GM06990 (cell line): ENCODE data around the gene SLC9A8.

ENCODE experiments used
- DNase-seq: peaks from one replicate; pipeline ENCODE4 v3.0.0-alpha.2; 2011; ENCODE audit not compliant: insufficient read length; ENCODE audit errors: extremely low read depth
- H3K27me3 ChIP-seq: replicated peaks from 2 replicates; pipeline ENCODE4 v1.6.0; 2011; ENCODE audit warnings: low read length; ENCODE audit not compliant: control insufficient read depth, insufficient read depth
- H3K36me3 ChIP-seq: 2 replicates; pipeline ENCODE4 v1.5.1; 2011; ENCODE audit warnings: low read length; ENCODE audit not compliant: control insufficient read depth, insufficient read depth
- H3K4me3 ChIP-seq: replicated peaks from 2 replicates; pipeline ENCODE4 v1.5.1; 2011; ENCODE audit warnings: low read depth, mild to moderate bottlenecking, control low read depth, low read length
- TF ChIP-seq, protein P1 (sequence below): IDR thresholded peaks from 2 replicates; pipeline ENCODE4 v1.5.1; 2011; ENCODE audit warnings: low read length, control low read depth, mild to moderate bottlenecking, inconsistent platforms; ENCODE audit not compliant: insufficient read depth, poor library complexity, severe bottlenecking

The SLC9A8 gene

DNA sequence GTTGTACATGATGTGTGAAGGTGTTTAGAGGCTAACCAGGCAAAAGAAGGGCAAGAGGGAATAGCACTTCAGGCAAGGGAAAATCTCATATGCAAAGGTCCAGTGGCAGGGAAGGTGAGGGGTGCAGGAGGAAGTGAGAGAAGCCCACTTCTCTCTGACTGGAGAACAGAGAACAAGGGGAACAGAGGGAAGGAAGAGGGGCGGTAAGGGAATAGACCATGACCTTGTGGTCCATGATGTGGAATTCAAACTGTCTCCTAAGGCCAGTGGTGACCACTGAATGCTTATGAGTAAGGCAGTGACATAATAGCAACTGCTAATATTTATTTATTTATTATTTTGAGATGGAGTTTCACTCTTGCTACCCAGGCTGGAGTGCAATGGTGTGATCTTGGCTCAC lies 20.6 kb upstream of the SLC9A8 start:
- no peak for DNase-seq
- Histone ChIP-seq H3K36me3 (no peaks in the 10 kb centered on the region), H3K27me3 (no peaks in the 10 kb centered on the region; the same call in 1 of the 2 replicates), H3K4me3 (no peak overlapping the region)
- TF ChIP-seq, protein P1, sequence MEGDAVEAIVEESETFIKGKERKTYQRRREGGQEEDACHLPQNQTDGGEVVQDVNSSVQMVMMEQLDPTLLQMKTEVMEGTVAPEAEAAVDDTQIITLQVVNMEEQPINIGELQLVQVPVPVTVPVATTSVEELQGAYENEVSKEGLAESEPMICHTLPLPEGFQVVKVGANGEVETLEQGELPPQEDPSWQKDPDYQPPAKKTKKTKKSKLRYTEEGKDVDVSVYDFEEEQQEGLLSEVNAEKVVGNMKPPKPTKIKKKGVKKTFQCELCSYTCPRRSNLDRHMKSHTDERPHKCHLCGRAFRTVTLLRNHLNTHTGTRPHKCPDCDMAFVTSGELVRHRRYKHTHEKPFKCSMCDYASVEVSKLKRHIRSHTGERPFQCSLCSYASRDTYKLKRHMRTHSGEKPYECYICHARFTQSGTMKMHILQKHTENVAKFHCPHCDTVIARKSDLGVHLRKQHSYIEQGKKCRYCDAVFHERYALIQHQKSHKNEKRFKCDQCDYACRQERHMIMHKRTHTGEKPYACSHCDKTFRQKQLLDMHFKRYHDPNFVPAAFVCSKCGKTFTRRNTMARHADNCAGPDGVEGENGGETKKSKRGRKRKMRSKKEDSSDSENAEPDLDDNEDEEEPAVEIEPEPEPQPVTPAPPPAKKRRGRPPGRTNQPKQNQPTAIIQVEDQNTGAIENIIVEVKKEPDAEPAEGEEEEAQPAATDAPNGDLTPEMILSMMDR = no peak

DNA sequence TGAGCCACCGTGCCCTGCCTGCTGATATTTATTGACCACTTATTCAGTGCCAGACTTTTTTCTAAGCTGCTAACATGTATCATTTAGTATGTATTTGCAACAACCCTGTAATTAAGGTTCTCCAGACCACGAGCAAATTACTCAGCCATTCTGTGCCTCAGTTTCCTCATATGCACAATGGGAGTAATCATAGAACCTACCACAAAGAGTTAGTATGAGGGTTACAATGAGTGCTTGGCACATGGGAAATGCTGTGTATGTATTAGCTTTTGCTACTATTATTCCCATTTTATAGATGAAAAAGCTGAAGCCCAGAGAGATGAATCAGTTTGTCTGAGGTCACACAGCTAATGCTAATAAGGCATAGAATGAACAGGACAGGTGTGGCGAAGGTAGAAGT lies 20.0 kb upstream of the SLC9A8 start:
- TF ChIP-seq, protein P1 = no peak
- no peaks in the 10 kb centered on the region; the same call in 1 of the 2 replicates for H3K27me3 ChIP-seq
- H3K4me3 ChIP-seq = no peak overlapping the region
- H3K36me3 ChIP-seq = no peaks in the 10 kb centered on the region
- no peak for DNase-seq

DNA sequence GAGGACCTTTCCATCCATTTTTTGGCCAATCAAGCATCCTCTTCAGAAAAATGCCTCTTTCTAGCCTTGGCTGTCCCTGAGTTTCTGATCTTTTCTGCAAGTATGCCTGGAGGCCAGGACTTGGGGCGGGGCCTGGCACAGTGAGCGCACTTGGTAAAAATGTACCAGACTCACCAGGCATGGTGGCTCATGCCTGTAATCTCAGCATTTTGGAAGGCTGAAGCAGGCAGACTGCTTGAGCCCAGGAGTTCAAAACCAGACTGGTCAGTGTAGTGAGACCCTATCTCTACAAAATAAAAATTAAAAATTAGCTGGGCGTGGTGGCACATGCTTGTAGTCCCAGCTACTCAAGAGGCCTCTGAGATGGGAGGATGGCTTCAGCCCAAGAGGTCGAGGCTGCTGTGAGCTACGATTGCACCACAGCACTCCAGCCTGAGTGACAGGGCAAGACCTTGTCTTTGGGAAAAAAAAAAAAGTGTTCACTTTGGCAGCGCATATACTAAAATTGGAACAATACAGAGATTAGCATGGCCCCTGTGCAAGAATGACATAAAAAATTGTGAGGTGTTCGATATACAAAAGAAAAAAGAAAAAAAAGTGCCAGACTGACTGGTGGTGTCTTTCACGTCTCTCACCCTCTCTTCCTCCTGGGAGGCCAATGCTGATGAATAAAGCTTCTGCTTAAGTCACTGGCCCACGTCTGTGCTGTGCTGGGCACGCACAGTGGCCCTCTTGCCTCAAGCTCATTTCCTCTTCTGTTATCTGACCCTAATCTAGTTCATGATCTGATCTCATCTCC lies 18.1 kb upstream of the SLC9A8 start:
- Histone ChIP-seq H3K27me3 (no peaks in the 10 kb centered on the region; the same call in 1 of the 2 replicates), H3K4me3 (no peak overlapping the region), H3K36me3 (no peaks in the 10 kb centered on the region)
- TF ChIP-seq, protein P1 = no peak
- no peak for DNase-seq

GRCh38 chr20:49795135-49795424 lies 17.5 kb upstream of the SLC9A8 start:
- Histone ChIP-seq H3K36me3 (no peaks in the 10 kb centered on the region), H3K27me3 (no peaks in the 10 kb centered on the region; the same call in 1 of the 2 replicates), H3K4me3 (no peak overlapping the region)
- DNase-seq = no peak
- TF ChIP-seq, protein P1 = no peak

DNA sequence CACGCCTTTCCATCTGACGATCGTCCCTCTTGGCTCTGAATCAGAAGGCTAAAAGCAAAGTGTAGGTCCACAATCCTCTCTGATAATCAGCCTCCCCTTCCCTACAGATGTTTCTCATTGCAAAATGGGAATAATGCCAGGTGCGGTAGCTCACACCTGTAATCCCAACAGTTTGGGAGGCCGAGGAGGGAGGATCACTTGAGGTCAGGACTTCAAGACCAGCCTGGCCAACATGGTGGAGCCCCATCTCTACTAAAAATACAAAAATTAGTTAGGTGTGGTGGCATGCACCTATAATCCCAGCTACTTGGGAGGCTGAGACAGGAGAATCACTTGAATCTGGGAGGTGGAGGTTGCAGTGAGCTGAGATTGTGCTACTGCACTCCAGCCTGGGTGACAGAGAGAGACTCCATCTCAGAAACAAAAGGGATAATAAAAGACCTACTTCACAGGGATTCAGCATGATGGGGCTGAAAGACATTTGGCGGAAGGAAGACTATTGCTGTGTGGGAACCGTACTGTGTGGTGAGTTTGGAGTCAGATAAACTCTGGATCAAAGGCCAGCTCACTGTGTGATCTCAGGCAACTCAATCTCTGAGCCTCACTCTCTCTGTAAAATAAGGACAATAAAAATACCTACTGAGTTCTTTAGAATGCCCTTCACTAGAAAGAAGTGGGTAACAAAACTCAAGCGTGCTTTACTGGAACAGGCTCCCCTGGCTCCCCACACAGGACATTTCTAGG lies 15.9 kb upstream of the SLC9A8 start:
- Histone ChIP-seq H3K27me3 (no peaks in the 10 kb centered on the region), H3K36me3 (no peaks in the 10 kb centered on the region), H3K4me3 (no peak overlapping the region)
- TF ChIP-seq, protein P1 = no peak
- no peak for DNase-seq
